Panc1 (cell line): ENCODE data around the gene PAK1. TPM values are rescaled to one million over a fixed set of nuclear protein-coding genes. Genes with fewer than 3 reads are reported as not detected.

Experiments
- ATAC-seq: fragments of 200-7000 bp; cut with Tn5 transposase; 2 replicates; pipeline ENCODE4 v1.9.1; 2020; ENCODE audit warnings: mild to moderate bottlenecking, moderate library complexity
- BruUV-seq: library from RNA; stranded (reverse); fragments of 400-500 nt; replicated peaks from 2 replicates; lab custom pipeline; 2021; lab: Mats Ljungman, UMichigan
- CTCF ChIA-PET: fragments of 300-600 bp; sonication (Branson Sonifier 250); formaldehyde crosslinking; loops from one replicate; lab custom pipeline; 2022; ENCODE audit warnings: antibody characterized with exemption; lab: Charles Lee
- POLR2A ChIA-PET: fragments of 300-600 bp; sonication (Branson Sonifier 250); formaldehyde crosslinking; loops from one replicate; lab custom pipeline; 2022; ENCODE audit warnings: antibody characterized with exemption; lab: Charles Lee
- DNase-seq: peaks from one replicate; pipeline ENCODE4 v3.0.0-alpha.2; 2010; ENCODE audit warnings: low read depth, low spot score
- H3K27ac ChIP-seq: 2 replicates; pipeline ENCODE4 v1.5.1; 2011; ENCODE audit warnings: mild to moderate bottlenecking, low read length, inconsistent platforms
- H3K27me3 ChIP-seq: fragments of 200-500 bp; sonication (Bioruptor generic); 2 replicates; pipeline ENCODE4 v1.6.0; 2014; ENCODE audit warnings: low read length, inconsistent platforms; ENCODE audit not compliant: control insufficient read depth, insufficient read depth
- H3K36me3 ChIP-seq: fragments of 200-500 bp; sonication (Bioruptor generic); 2 replicates; pipeline ENCODE4 v1.5.1; 2014; ENCODE audit warnings: inconsistent platforms, mild to moderate bottlenecking, low read length, moderate library complexity; ENCODE audit not compliant: control insufficient read depth, insufficient read depth
- H3K4me1 ChIP-seq: 2 replicates; pipeline ENCODE4 v1.5.1; 2011; ENCODE audit warnings: inconsistent platforms, mild to moderate bottlenecking, low read length, moderate library complexity; ENCODE audit not compliant: control insufficient read depth, insufficient read depth
- H3K4me3 ChIP-seq, 2 experiments: 2 replicates each; pipeline ENCODE4 v1.5.1; 2011 to 2012; ENCODE audit warnings: low read depth in 2 of 2, low read length in 2 of 2, mild to moderate bottlenecking in 2 of 2, inconsistent platforms in 1 of 2, moderate library complexity in 1 of 2
- H3K9me3 ChIP-seq: fragments of 200-500 bp; sonication (Bioruptor generic); 2 replicates; pipeline ENCODE4 v1.5.1; 2014; ENCODE audit warnings: low read depth, mild to moderate bottlenecking, inconsistent platforms, low read length, moderate library complexity; ENCODE audit not compliant: control insufficient read depth, insufficient read depth
- POLR2AphosphoS5 ChIP-seq: IDR thresholded peaks from 2 replicates; pipeline ENCODE4 v1.6.1; 2012; ENCODE audit warnings: mild to moderate bottlenecking, low read depth, low read length, moderate library complexity
- SIN3A ChIP-seq: IDR thresholded peaks from 2 replicates; pipeline ENCODE4 v1.6.1; 2012; ENCODE audit warnings: low read depth, mild to moderate bottlenecking, low read length, moderate library complexity, borderline replicate concordance; ENCODE audit not compliant: insufficient read depth
- TCF7L2 ChIP-seq: IDR thresholded peaks from 2 replicates; pipeline ENCODE4 v1.6.1; 2011; ENCODE audit warnings: mild to moderate bottlenecking, low read depth, low read length, inconsistent platforms
- in situ Hi-C: cut with HindIII; loops from 2 replicates; pipeline ENCODE4 v1.10.0; 2016; ENCODE audit warnings: low sequenced_read_pairs, low pct_unique_long_range_greater_than_20kb
- intact Hi-C: fragments of 100-400 bp; cut with micrococcal nuclease; formaldehyde crosslinking; loops from one replicate; pipeline ENCODE4 v1.10.0; 2022; ENCODE audit not compliant: unreplicated experiment
- total RNA-seq: library from RNA; stranded (reverse); gene quantifications from one replicate; pipeline ENCODE4 v1.2.1, GENCODE V29; 2021; ENCODE audit not compliant: unreplicated experiment
- TF ChIP-seq, protein P1 (sequence below), 2 experiments: IDR thresholded peaks; 2 replicates each; pipeline ENCODE4 v1.6.1; 2011 to 2012; ENCODE audit warnings: low read depth in 2 of 2, control low read depth in 1 of 2, low read length in 1 of 2, mild to moderate bottlenecking in 1 of 2, moderate library complexity in 1 of 2; ENCODE audit not compliant: insufficient read depth in 1 of 2
- TF ChIP-seq, protein P2 (sequence below): fragments of 450-650 bp; IDR thresholded peaks from 2 replicates; pipeline ENCODE4 v1.5.1; 2017; ENCODE audit warnings: mild to moderate bottlenecking

PAK1 gene
- total RNA-seq, 1 experiment from 2014 or later, result 38.2 TPM

DNA sequence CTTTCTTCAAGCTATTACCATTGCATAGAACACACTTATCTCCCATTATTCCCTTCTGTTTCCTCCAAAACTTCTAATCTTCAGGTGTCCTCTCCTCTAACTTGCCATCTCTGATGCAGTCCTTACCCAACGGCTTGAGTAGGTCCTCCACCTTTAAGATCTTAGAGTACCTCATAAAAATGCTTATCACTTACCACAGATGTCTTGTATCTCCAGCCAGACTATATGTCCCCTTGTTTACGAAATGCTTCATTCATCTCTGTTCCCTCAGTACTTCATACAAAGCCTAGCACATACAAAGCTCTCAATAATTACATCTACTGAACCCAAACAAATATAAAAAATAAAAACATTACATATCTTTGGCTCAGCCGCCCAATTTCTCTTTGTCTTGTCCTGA is 49.2 kb downstream of the PAK1 start:
- no peak overlapping the region for H3K4me3 ChIP-seq
- no peaks in the 10 kb centered on the region for H3K36me3 ChIP-seq
- no peak for DNase-seq
- no peak overlapping the region for H3K27ac ChIP-seq
- intact Hi-C loops, result no loop called here
- no peaks in the 10 kb centered on the region; the same call in 1 of the 2 replicates for H3K27me3 ChIP-seq
- POLR2A ChIA-PET, result no interaction called here
- no peak for ATAC-seq
- CTCF ChIA-PET, result no interaction called here
- in situ Hi-C loops, result no loop called here
- H3K9me3 ChIP-seq, result no peaks in the 10 kb centered on the region
- TF ChIP-seq, protein P1, sequence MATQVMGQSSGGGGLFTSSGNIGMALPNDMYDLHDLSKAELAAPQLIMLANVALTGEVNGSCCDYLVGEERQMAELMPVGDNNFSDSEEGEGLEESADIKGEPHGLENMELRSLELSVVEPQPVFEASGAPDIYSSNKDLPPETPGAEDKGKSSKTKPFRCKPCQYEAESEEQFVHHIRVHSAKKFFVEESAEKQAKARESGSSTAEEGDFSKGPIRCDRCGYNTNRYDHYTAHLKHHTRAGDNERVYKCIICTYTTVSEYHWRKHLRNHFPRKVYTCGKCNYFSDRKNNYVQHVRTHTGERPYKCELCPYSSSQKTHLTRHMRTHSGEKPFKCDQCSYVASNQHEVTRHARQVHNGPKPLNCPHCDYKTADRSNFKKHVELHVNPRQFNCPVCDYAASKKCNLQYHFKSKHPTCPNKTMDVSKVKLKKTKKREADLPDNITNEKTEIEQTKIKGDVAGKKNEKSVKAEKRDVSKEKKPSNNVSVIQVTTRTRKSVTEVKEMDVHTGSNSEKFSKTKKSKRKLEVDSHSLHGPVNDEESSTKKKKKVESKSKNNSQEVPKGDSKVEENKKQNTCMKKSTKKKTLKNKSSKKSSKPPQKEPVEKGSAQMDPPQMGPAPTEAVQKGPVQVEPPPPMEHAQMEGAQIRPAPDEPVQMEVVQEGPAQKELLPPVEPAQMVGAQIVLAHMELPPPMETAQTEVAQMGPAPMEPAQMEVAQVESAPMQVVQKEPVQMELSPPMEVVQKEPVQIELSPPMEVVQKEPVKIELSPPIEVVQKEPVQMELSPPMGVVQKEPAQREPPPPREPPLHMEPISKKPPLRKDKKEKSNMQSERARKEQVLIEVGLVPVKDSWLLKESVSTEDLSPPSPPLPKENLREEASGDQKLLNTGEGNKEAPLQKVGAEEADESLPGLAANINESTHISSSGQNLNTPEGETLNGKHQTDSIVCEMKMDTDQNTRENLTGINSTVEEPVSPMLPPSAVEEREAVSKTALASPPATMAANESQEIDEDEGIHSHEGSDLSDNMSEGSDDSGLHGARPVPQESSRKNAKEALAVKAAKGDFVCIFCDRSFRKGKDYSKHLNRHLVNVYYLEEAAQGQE (IDR thresholded peaks at IDR 0.05; ENCODE audit: insufficient read depth in 1 of 2, low read depth in 2 of 2, low read length in 1 of 2), result no peak
- no peak for TF ChIP-seq TCF7L2
- TF ChIP-seq SIN3A, result no peak
- no peak for TF ChIP-seq POLR2AphosphoS5
- TF ChIP-seq, protein P2, sequence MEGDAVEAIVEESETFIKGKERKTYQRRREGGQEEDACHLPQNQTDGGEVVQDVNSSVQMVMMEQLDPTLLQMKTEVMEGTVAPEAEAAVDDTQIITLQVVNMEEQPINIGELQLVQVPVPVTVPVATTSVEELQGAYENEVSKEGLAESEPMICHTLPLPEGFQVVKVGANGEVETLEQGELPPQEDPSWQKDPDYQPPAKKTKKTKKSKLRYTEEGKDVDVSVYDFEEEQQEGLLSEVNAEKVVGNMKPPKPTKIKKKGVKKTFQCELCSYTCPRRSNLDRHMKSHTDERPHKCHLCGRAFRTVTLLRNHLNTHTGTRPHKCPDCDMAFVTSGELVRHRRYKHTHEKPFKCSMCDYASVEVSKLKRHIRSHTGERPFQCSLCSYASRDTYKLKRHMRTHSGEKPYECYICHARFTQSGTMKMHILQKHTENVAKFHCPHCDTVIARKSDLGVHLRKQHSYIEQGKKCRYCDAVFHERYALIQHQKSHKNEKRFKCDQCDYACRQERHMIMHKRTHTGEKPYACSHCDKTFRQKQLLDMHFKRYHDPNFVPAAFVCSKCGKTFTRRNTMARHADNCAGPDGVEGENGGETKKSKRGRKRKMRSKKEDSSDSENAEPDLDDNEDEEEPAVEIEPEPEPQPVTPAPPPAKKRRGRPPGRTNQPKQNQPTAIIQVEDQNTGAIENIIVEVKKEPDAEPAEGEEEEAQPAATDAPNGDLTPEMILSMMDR, result no peak
- BruUV-seq, result no TSS peak
- no peaks in the 10 kb centered on the region for H3K4me1 ChIP-seq

- BruUV-seq, result no TSS peak
- POLR2A ChIA-PET, result no interaction called here
- Histone ChIP-seq H3K36me3 (no peaks in the 10 kb centered on the region), H3K4me1 (no peaks in the 10 kb centered on the region), H3K27ac (no peak overlapping the region), H3K27me3 (no peaks in the 10 kb centered on the region), H3K9me3 (no peaks in the 10 kb centered on the region), H3K4me3 (no peak overlapping the region)
- intact Hi-C loops (no loop called here), in situ Hi-C loops (no loop called here)
- ATAC-seq (no peak), DNase-seq (no peak)
- CTCF ChIA-PET, result no interaction called here
- TF ChIP-seq, protein P2, result no peak
- TF ChIP-seq TCF7L2, result no peak
- TF ChIP-seq POLR2AphosphoS5, result no peak
Observed at GRCh38 chr11:77423624-77424023, 50.3 kb downstream of the PAK1 start.

GRCh38 chr11:77422687-77423086 is 51.2 kb downstream of the PAK1 start:
- no TSS peak for BruUV-seq
- TF ChIP-seq, protein P2, result no peak
- TF ChIP-seq SIN3A (no peak), TCF7L2 (no peak), POLR2AphosphoS5 (no peak)
- TF ChIP-seq, protein P1 (IDR thresholded peaks at IDR 0.05; ENCODE audit: insufficient read depth in 1 of 2, low read depth in 2 of 2, low read length in 1 of 2), result no peak
- Histone ChIP-seq H3K4me1 (no peaks in the 10 kb centered on the region), H3K27ac (no peak overlapping the region), H3K36me3 (no peaks in the 10 kb centered on the region), H3K27me3 (no peaks in the 10 kb centered on the region), H3K4me3 (no peak overlapping the region), H3K9me3 (no peaks in the 10 kb centered on the region)
- in situ Hi-C loops, result no loop called here
- intact Hi-C loops, result no loop called here
- DNase-seq (no peak), ATAC-seq (no peak)
- CTCF ChIA-PET, result no interaction called here
- POLR2A ChIA-PET, result no interaction called here
